HUES6 (cell line): ENCODE results near the gene CTDSP1.

Experiments
- H3K27ac ChIP-seq: 2 replicates; pipeline ENCODE4 v1.7.0; 2013; ENCODE audit warnings: low read depth, mild to moderate bottlenecking, low read length, inconsistent platforms
- H3K27me3 ChIP-seq: 2 replicates; pipeline ENCODE4 v1.6.1; 2013; ENCODE audit warnings: low read length; ENCODE audit not compliant: control insufficient read depth, insufficient read depth
- H3K36me3 ChIP-seq: 2 replicates; pipeline ENCODE4 v1.6.1; 2013; ENCODE audit warnings: low read length; ENCODE audit not compliant: control insufficient read depth, insufficient read depth
- H3K4me1 ChIP-seq: 2 replicates; pipeline ENCODE4 v1.6.1; 2013; ENCODE audit warnings: low read length; ENCODE audit not compliant: control insufficient read depth, insufficient read depth
- H3K4me3 ChIP-seq: 2 replicates; pipeline ENCODE4 v1.5.1; 2013; ENCODE audit warnings: low read depth, low read length
- H3K9ac ChIP-seq: one replicate; pipeline ENCODE4 v1.6.1; 2013; ENCODE audit warnings: mild to moderate bottlenecking, low read length
- H3K9me3 ChIP-seq: 2 replicates; pipeline ENCODE4 v1.6.1; 2013; ENCODE audit warnings: low read depth, low read length; ENCODE audit not compliant: control insufficient read depth, insufficient read depth

Gene CTDSP1

GRCh38 chr2:218399391-218400166, at the start of gene CTDSP1:
CTDSP1 (plus strand) TSS chr2:218399868; CDS start chr2:218400091, 223 bp downstream.
- Histone ChIP-seq H3K27ac (peak within 1 kb of the TSS; percentile 77; the same call in 1 of the 2 replicates), H3K4me1 (peaks cover 29% of the 10 kb centered on the region)

GRCh38 chr2:218354045-218354444, 45.6 kb upstream of the CTDSP1 start:
- Histone ChIP-seq H3K4me1 (peaks cover 14% of the 10 kb centered on the region), H3K36me3 (no peaks in the 10 kb centered on the region), H3K9ac (no peak overlapping the region), H3K27ac (no peak overlapping the region), H3K4me3 (no peak overlapping the region), H3K9me3 (peaks cover 16% of the 10 kb centered on the region), H3K27me3 (no peaks in the 10 kb centered on the region)

More at GRCh38 chr2:218399391-218400166, at the start of gene CTDSP1:
- H3K9me3 ChIP-seq: no peaks in the 10 kb centered on the region
- H3K4me3 ChIP-seq: peak within 1 kb of the TSS; percentile 80
- H3K27me3 ChIP-seq: peaks cover 32% of the 10 kb centered on the region
- peak within 1 kb of the TSS; percentile 73 for H3K9ac ChIP-seq
- peaks cover 20% of the 10 kb centered on the region for H3K36me3 ChIP-seq

- Histone ChIP-seq H3K9ac (no peak overlapping the region), H3K4me1 (peaks cover 14% of the 10 kb centered on the region), H3K9me3 (peaks cover 11% of the 10 kb centered on the region), H3K27ac (no peak overlapping the region), H3K36me3 (no peaks in the 10 kb centered on the region), H3K27me3 (no peaks in the 10 kb centered on the region), H3K4me3 (no peak overlapping the region)
Measured at GRCh38 chr2:218354850-218355443, 44.7 kb upstream of the CTDSP1 start.

- Histone ChIP-seq H3K9me3 (0 out of 2 replicates have a peak, but pooled peaks cover 4% of the 10 kb centered on the region), H3K27ac (no peak overlapping the region), H3K9ac (no peak overlapping the region), H3K36me3 (no peaks in the 10 kb centered on the region), H3K4me1 (peaks cover 16% of the 10 kb centered on the region), H3K27me3 (no peaks in the 10 kb centered on the region), H3K4me3 (no peak overlapping the region; the same call in 1 of the 2 replicates)
Measured at GRCh38 chr2:218357236-218358177, 42.2 kb upstream of the CTDSP1 start.

- peaks cover 16% of the 10 kb centered on the region for H3K4me1 ChIP-seq
- no peaks in the 10 kb centered on the region for H3K27me3 ChIP-seq
- H3K36me3 ChIP-seq: no peaks in the 10 kb centered on the region
- no peak overlapping the region for H3K27ac ChIP-seq
- H3K9me3 ChIP-seq: no peaks in the 10 kb centered on the region
- no peak overlapping the region for H3K4me3 ChIP-seq
- no peak overlapping the region for H3K9ac ChIP-seq
Measured at GRCh38 chr2:218360453-218360852, 39.2 kb upstream of the CTDSP1 start.

- Histone ChIP-seq H3K4me1 (peaks cover 9% of the 10 kb centered on the region; the same call in 1 of the 2 replicates), H3K27ac (no peak overlapping the region), H3K9me3 (peaks cover 5% of the 10 kb centered on the region), H3K27me3 (no peaks in the 10 kb centered on the region), H3K4me3 (no peak overlapping the region), H3K9ac (no peak overlapping the region), H3K36me3 (no peaks in the 10 kb centered on the region)
Measured at GRCh38 chr2:218362606-218363005, 37.1 kb upstream of the CTDSP1 start.

GRCh38 chr2:218363736-218364135, 35.9 kb upstream of the CTDSP1 start:
- no peak overlapping the region for H3K4me3 ChIP-seq
- no peaks in the 10 kb centered on the region for H3K36me3 ChIP-seq
- peaks cover 5% of the 10 kb centered on the region for H3K9me3 ChIP-seq
- no peak overlapping the region for H3K27ac ChIP-seq
- no peak overlapping the region for H3K9ac ChIP-seq
- H3K27me3 ChIP-seq: no peaks in the 10 kb centered on the region
- H3K4me1 ChIP-seq: peaks cover 5% of the 10 kb centered on the region; the same call in 1 of the 2 replicates

- H3K4me1 ChIP-seq: peaks cover 5% of the 10 kb centered on the region; the same call in 1 of the 2 replicates
- H3K4me3 ChIP-seq: no peak overlapping the region
- no peak overlapping the region for H3K27ac ChIP-seq
- H3K9ac ChIP-seq: no peak overlapping the region
- peaks cover 5% of the 10 kb centered on the region for H3K9me3 ChIP-seq
- H3K36me3 ChIP-seq: no peaks in the 10 kb centered on the region
- H3K27me3 ChIP-seq: no peaks in the 10 kb centered on the region
Measured at GRCh38 chr2:218364196-218364595, 35.5 kb upstream of the CTDSP1 start.

- H3K36me3 ChIP-seq: no peaks in the 10 kb centered on the region
- no peak overlapping the region for H3K27ac ChIP-seq
- 0 out of 2 replicates have a peak, but pooled peaks cover 3% of the 10 kb centered on the region for H3K4me1 ChIP-seq
- no peaks in the 10 kb centered on the region for H3K27me3 ChIP-seq
- H3K4me3 ChIP-seq: peak overlapping the region; percentile 68
- peak overlapping the region; percentile 61 for H3K9ac ChIP-seq
- peaks cover 5% of the 10 kb centered on the region for H3K9me3 ChIP-seq
Measured at GRCh38 chr2:218366621-218367414, 32.9 kb upstream of the CTDSP1 start.
